ENCODE results near the gene PLAC8.
"Not testable (repeated sequence)": the region's sequence is repeated elsewhere in the genome, so short reads cannot be mapped to it uniquely, and the experiment has no call there.

The PLAC8 gene

GRCh38 chr4:83111751-83112141, 2.8 kb downstream of the PLAC8 start:
- DNase-seq: not testable (repeated sequence)

GRCh38 chr4:83110970-83111750, 3.4 kb downstream of the PLAC8 start:
- DNase-seq: no peak

- DNase-seq: peak; percentile 89
Measured at GRCh38 chr4:83110223-83110945, 4.1 kb downstream of the PLAC8 start.

GRCh38 chr4:83109480-83110222, 4.9 kb downstream of the PLAC8 start:
- peak; percentile 79 for DNase-seq

GRCh38 chr4:83108101-83108861, 6.2 kb downstream of the PLAC8 start:
- DNase-seq: no peak

- DNase-seq: no peak
Measured at GRCh38 chr4:83107631-83108030, 6.9 kb downstream of the PLAC8 start.

- no peak for DNase-seq
Measured at GRCh38 chr4:83104991-83105390, 9.5 kb downstream of the PLAC8 start.

- DNase-seq: no peak
Measured at GRCh38 chr4:83096397-83096796, 18.1 kb downstream of the PLAC8 start.

GRCh38 chr4:83093060-83093640, 21.4 kb downstream of the PLAC8 start:
- no peak for DNase-seq

- no peak for DNase-seq
Measured at GRCh38 chr4:83089410-83090157, 24.9 kb downstream of the PLAC8 start.

- not testable (repeated sequence) for DNase-seq
Measured at GRCh38 chr4:83084956-83085355, 29.6 kb downstream of the PLAC8 start.

GRCh38 chr4:83083925-83084475, 30.5 kb downstream of the PLAC8 start:
- DNase-seq: no peak

GRCh38 chr4:83082777-83083176, 31.8 kb downstream of the PLAC8 start:
- DNase-seq: no peak

- DNase-seq: no peak
Measured at GRCh38 chr4:83080561-83080960, 34.0 kb downstream of the PLAC8 start.

- DNase-seq: no peak
Measured at GRCh38 chr4:83075311-83076095, 39.0 kb downstream of the PLAC8 start.

GRCh38 chr4:83074783-83075182, 39.7 kb downstream of the PLAC8 start:
- not testable (repeated sequence) for DNase-seq

GRCh38 chr4:83074086-83074704, 40.3 kb downstream of the PLAC8 start:
- peak; percentile 10 for DNase-seq

GRCh38 chr4:83071116-83071515, 43.4 kb downstream of the PLAC8 start:
- no peak for DNase-seq

GRCh38 chr4:83067058-83067639, 47.4 kb downstream of the PLAC8 start:
- DNase-seq: no peak

GRCh38 chr4:83065266-83065665, 49.3 kb downstream of the PLAC8 start:
- DNase-seq: no peak

Data from retina (tissue), 1 donor.